PC-3 (cell line): Measurements from ENCODE around the gene AOAH. TPM values are rescaled to one million over a fixed set of nuclear protein-coding genes. Genes with fewer than 3 reads are reported as not detected.

Experiments used
- ATAC-seq: fragments of 200-7000 bp; cut with Tn5 transposase; 2 replicates; pipeline ENCODE4 v1.9.1; 2020; ENCODE audit warnings: mild to moderate bottlenecking, moderate library complexity
- BruUV-seq: library from RNA; stranded (reverse); fragments of 400-500 nt; replicated peaks from 2 replicates; lab custom pipeline; 2021; lab: Mats Ljungman, UMichigan
- CTCF ChIA-PET: fragments of 300-600 bp; sonication (Branson Sonifier 250); formaldehyde crosslinking; loops from one replicate; lab custom pipeline; 2022; ENCODE audit warnings: antibody characterized with exemption; lab: Charles Lee
- POLR2A ChIA-PET: fragments of 300-600 bp; sonication (Branson Sonifier 250); formaldehyde crosslinking; loops from one replicate; lab custom pipeline; 2022; ENCODE audit warnings: antibody characterized with exemption; ENCODE audit not compliant: unreplicated experiment; lab: Charles Lee
- DNase-seq: peaks from one replicate; pipeline ENCODE4 v3.0.0-alpha.2; 2015
- H2AFZ ChIP-seq: fragments of 300-600 bp; sonication (generic); 2 replicates; pipeline ENCODE4 v1.6.0; 2016; ENCODE audit warnings: antibody characterized with exemption, low read length
- H3F3A ChIP-seq: fragments of 300-600 bp; sonication (generic); one replicate; pipeline ENCODE4 v1.6.0; 2017; ENCODE audit warnings: antibody characterized with exemption, low read length, control low read depth, mild to moderate bottlenecking; ENCODE audit not compliant: unreplicated experiment
- H3K27ac ChIP-seq: fragments of 300-600 bp; sonication (generic); 2 replicates; pipeline ENCODE4 v1.5.1; 2016; ENCODE audit warnings: mild to moderate bottlenecking, low read length
- H3K27me3 ChIP-seq: fragments of 300-600 bp; sonication (generic); 2 replicates; pipeline ENCODE4 v1.6.1; 2016; ENCODE audit warnings: low read length, mixed read lengths
- H3K36me3 ChIP-seq: fragments of 300-600 bp; sonication (generic); 2 replicates; pipeline ENCODE4 v1.6.1; 2016; ENCODE audit warnings: low read depth, mixed run types, low read length, mixed read lengths
- H3K4me1 ChIP-seq: fragments of 300-600 bp; sonication (generic); 2 replicates; pipeline ENCODE4 v1.5.1; 2016; ENCODE audit warnings: low read length; ENCODE audit not compliant: insufficient read depth
- H3K4me2 ChIP-seq: fragments of 300-600 bp; sonication (generic); 2 replicates; pipeline ENCODE4 v1.6.0; 2016; ENCODE audit warnings: low read length
- H3K4me3 ChIP-seq: fragments of 300-600 bp; sonication (generic); 2 replicates; pipeline ENCODE4 v1.5.1; 2016; ENCODE audit warnings: mild to moderate bottlenecking, low read length, mixed read lengths
- H3K79me2 ChIP-seq: fragments of 300-600 bp; sonication (generic); 2 replicates; pipeline ENCODE4 v1.6.1; 2017; ENCODE audit warnings: low read length, mixed read lengths
- H3K9ac ChIP-seq: fragments of 300-600 bp; sonication (generic); 2 replicates; pipeline ENCODE4 v1.6.0; 2016; ENCODE audit warnings: mild to moderate bottlenecking, low read length
- H3K9me2 ChIP-seq: fragments of 300-600 bp; sonication (generic); replicated peaks from 2 replicates; pipeline ENCODE4 v1.6.1; 2016; ENCODE audit warnings: mixed run types, low read length, mixed read lengths
- H3K9me3 ChIP-seq: fragments of 300-600 bp; sonication (generic); 2 replicates; pipeline ENCODE4 v1.6.1; 2016; ENCODE audit warnings: low read length, mixed read lengths
- H4K20me1 ChIP-seq: fragments of 300-600 bp; sonication (generic); 2 replicates; pipeline ENCODE4 v1.6.1; 2016; ENCODE audit warnings: low read length, mixed read lengths
- EZH2 ChIP-seq: fragments of 300-600 bp; sonication (generic); IDR thresholded peaks from one replicate; pipeline ENCODE4 v1.6.1; 2017; ENCODE audit warnings: antibody characterized with exemption, mild to moderate bottlenecking, low read length; ENCODE audit not compliant: unreplicated experiment
- EZH2phosphoT487 ChIP-seq: fragments of 300-600 bp; sonication (generic); IDR thresholded peaks from 2 replicates; pipeline ENCODE4 v1.6.1; 2018; ENCODE audit warnings: mild to moderate bottlenecking, antibody characterized with exemption, low read length, borderline replicate concordance
- intact Hi-C: fragments of 100-400 bp; cut with micrococcal nuclease; formaldehyde crosslinking; loops from 2 replicates; pipeline ENCODE4 v1.9.0; 2023
- total RNA-seq: library from RNA; depleted of rRNA; stranded (reverse); fragments of >200 nt; gene quantifications from 2 replicates; pipeline ENCODE4 v1.2.3, GENCODE V29; 2014
- TF ChIP-seq, protein P1 (sequence below): fragments of 300-600 bp; sonication (generic); conservative IDR thresholded peaks from 2 replicates; pipeline ENCODE4 v1.5.1; 2017; ENCODE audit warnings: antibody characterized with exemption, low read depth, mild to moderate bottlenecking, low read length

Gene AOAH
- total RNA-seq, 1 experiment from 2014 or later, result not detected

- CTCF ChIA-PET, result no interaction called here
- Histone ChIP-seq H3K9me2 (no peaks in the 10 kb centered on the region), H2AFZ (no peak overlapping the region), H3K79me2 (no peaks in the 10 kb centered on the region), H3K4me2 (no peak overlapping the region), H3K4me3 (no peak overlapping the region), H3K27ac (no peak overlapping the region), H3K27me3 (peaks cover 37% of the 10 kb centered on the region), H3K36me3 (no peaks in the 10 kb centered on the region), H3K9me3 (no peaks in the 10 kb centered on the region), H3F3A (no peaks in the 10 kb centered on the region), H3K4me1 (no peaks in the 10 kb centered on the region), H3K9ac (no peak overlapping the region), H4K20me1 (no peaks in the 10 kb centered on the region)
- DNase-seq, result no peak
- no peak for TF ChIP-seq EZH2phosphoT487
- TF ChIP-seq, protein P1, sequence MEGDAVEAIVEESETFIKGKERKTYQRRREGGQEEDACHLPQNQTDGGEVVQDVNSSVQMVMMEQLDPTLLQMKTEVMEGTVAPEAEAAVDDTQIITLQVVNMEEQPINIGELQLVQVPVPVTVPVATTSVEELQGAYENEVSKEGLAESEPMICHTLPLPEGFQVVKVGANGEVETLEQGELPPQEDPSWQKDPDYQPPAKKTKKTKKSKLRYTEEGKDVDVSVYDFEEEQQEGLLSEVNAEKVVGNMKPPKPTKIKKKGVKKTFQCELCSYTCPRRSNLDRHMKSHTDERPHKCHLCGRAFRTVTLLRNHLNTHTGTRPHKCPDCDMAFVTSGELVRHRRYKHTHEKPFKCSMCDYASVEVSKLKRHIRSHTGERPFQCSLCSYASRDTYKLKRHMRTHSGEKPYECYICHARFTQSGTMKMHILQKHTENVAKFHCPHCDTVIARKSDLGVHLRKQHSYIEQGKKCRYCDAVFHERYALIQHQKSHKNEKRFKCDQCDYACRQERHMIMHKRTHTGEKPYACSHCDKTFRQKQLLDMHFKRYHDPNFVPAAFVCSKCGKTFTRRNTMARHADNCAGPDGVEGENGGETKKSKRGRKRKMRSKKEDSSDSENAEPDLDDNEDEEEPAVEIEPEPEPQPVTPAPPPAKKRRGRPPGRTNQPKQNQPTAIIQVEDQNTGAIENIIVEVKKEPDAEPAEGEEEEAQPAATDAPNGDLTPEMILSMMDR, result no peak
- TF ChIP-seq EZH2, result no peak
- POLR2A ChIA-PET, result no interaction called here
- no TSS peak for BruUV-seq
- intact Hi-C loops, result no loop called here
- no peak for ATAC-seq
Observed at GRCh38 chr7:36750451-36750850, 26.2 kb upstream of the AOAH start.

GRCh38 chr7:36749282-36749960 is 25.1 kb upstream of the AOAH start:
- H3K79me2 ChIP-seq, result no peaks in the 10 kb centered on the region
- no peak overlapping the region for H2AFZ ChIP-seq
- no peaks in the 10 kb centered on the region for H3K36me3 ChIP-seq
- no peak overlapping the region for H3K4me3 ChIP-seq
- intact Hi-C loops, result no loop called here
- no peak for TF ChIP-seq EZH2phosphoT487
- TF ChIP-seq, protein P1, result no peak
- no peak for TF ChIP-seq EZH2
- no peak for ATAC-seq
- H3K9me2 ChIP-seq, result no peaks in the 10 kb centered on the region
- H3F3A ChIP-seq, result no peaks in the 10 kb centered on the region
- peaks cover 32% of the 10 kb centered on the region for H3K27me3 ChIP-seq
- ChIA-PET POLR2A (no interaction called here), CTCF (no interaction called here)
- BruUV-seq, result no TSS peak
- no peaks in the 10 kb centered on the region for H4K20me1 ChIP-seq
- no peaks in the 10 kb centered on the region for H3K9me3 ChIP-seq
- H3K4me2 ChIP-seq, result no peak overlapping the region
- no peak overlapping the region for H3K27ac ChIP-seq
- DNase-seq, result no peak
- no peak overlapping the region for H3K9ac ChIP-seq
- no peaks in the 10 kb centered on the region for H3K4me1 ChIP-seq

- DNase-seq (no peak), ATAC-seq (no peak)
- Histone ChIP-seq H3K4me2 (no peak overlapping the region), H3K27me3 (peaks cover 38% of the 10 kb centered on the region), H4K20me1 (no peaks in the 10 kb centered on the region), H3K79me2 (no peaks in the 10 kb centered on the region), H2AFZ (no peak overlapping the region), H3K36me3 (no peaks in the 10 kb centered on the region), H3K4me3 (no peak overlapping the region), H3K9me3 (no peaks in the 10 kb centered on the region), H3K27ac (no peak overlapping the region), H3K4me1 (no peaks in the 10 kb centered on the region), H3K9me2 (no peaks in the 10 kb centered on the region), H3K9ac (no peak overlapping the region), H3F3A (no peaks in the 10 kb centered on the region)
- BruUV-seq, result no TSS peak
- POLR2A ChIA-PET, result no interaction called here
- CTCF ChIA-PET, result no interaction called here
- intact Hi-C loops, result no loop called here
- TF ChIP-seq EZH2 (no peak), EZH2phosphoT487 (no peak)
- TF ChIP-seq, protein P1, result no peak
Observed at GRCh38 chr7:36748017-36748487, 23.8 kb upstream of the AOAH start.
